GM12878 (cell line): ENCODE results near the gene GGCX. TPM values are rescaled to one million over a fixed set of nuclear protein-coding genes. Genes with fewer than 3 reads are reported as not detected.

ENCODE experiments used
- ATAC-seq: fragments of 200-7000 bp; cut with Tn5 transposase; 3 replicates; pipeline ENCODE4 v1.9.1; 2020; ENCODE audit warnings: mild to moderate bottlenecking, moderate library complexity
- BruUV-seq: library from RNA; stranded (reverse); fragments of 400-500 nt; replicated peaks from 2 replicates; lab custom pipeline; 2021; lab: Mats Ljungman, UMichigan
- CTCF ChIA-PET: fragments of 300-600 bp; sonication (Branson Sonifier 250); formaldehyde crosslinking; extraction: SDS; loops from one replicate; lab custom pipeline; 2021; ENCODE audit warnings: inconsistent platforms; lab: Yijun Ruan, JAX
- POLR2A ChIA-PET: fragments of 350-600 bp; formaldehyde crosslinking; extraction: SDS; loops from one replicate; lab custom pipeline; 2021; ENCODE audit warnings: inconsistent platforms; lab: Charles Lee
- RAD21 ChIA-PET: fragments of 300-600 bp; sonication (Branson Sonifier 250); formaldehyde crosslinking; loops from one replicate; lab custom pipeline; 2023; ENCODE audit warnings: antibody characterized with exemption; ENCODE audit not compliant: unreplicated experiment; lab: Charles Lee
- SMC1A ChIA-PET: fragments of 300-600 bp; sonication (Branson Sonifier 250); formaldehyde crosslinking; loops from one replicate; lab custom pipeline; 2023; ENCODE audit not compliant: unreplicated experiment, uncharacterized antibody; lab: Charles Lee
- DNase-seq: peaks from one replicate; pipeline ENCODE4 v3.0.0-alpha.2; 2011; ENCODE audit warnings: low read depth, low spot score
- FAIRE-seq: peaks from 3 replicates; lab custom pipeline; 2011; peaks lifted over from hg19 to GRCh38; lab: Jason Lieb, UNC
- H2AFZ ChIP-seq: 2 replicates; pipeline ENCODE4 v1.6.0; 2011; ENCODE audit warnings: low read depth, low read length, control low read depth; ENCODE audit not compliant: control insufficient read depth
- H3K27ac ChIP-seq: 2 replicates; pipeline ENCODE4 v1.5.1; 2011; ENCODE audit warnings: control low read depth; ENCODE audit not compliant: control insufficient read depth, insufficient read depth
- H3K27me3 ChIP-seq, 2 experiments: replicated peaks in 1 of 2; 2 replicates each; pipeline versions ENCODE4 v1.6.0 to v1.6.1; 2011; ENCODE audit warnings: low read length in 1 of 2; ENCODE audit not compliant: control insufficient read depth in 2 of 2, insufficient read depth in 2 of 2
- H3K36me3 ChIP-seq, 2 experiments: 2 replicates each; pipeline ENCODE4 v1.5.1; 2011; ENCODE audit warnings: low read length in 1 of 2; ENCODE audit not compliant: control insufficient read depth in 2 of 2, insufficient read depth in 2 of 2
- H3K4me1 ChIP-seq: 2 replicates; pipeline ENCODE4 v1.6.1; 2011; ENCODE audit warnings: mild to moderate bottlenecking, low read length, moderate library complexity, mixed read lengths; ENCODE audit not compliant: control insufficient read depth, insufficient read depth
- H3K4me2 ChIP-seq: 2 replicates; pipeline ENCODE4 v1.6.0; 2011; ENCODE audit warnings: control low read depth; ENCODE audit not compliant: control insufficient read depth, insufficient read depth
- H3K4me3 ChIP-seq: fragments of 200-600 bp; sonication (generic); 2 replicates; pipeline ENCODE4 v1.5.1; 2016
- H3K79me2 ChIP-seq: 2 replicates; pipeline ENCODE4 v1.6.0; 2011; ENCODE audit warnings: low read length; ENCODE audit not compliant: control insufficient read depth, insufficient read depth
- H3K9ac ChIP-seq: 2 replicates; pipeline ENCODE4 v1.8.0; 2011; ENCODE audit warnings: low read length, control low read depth, mixed read lengths; ENCODE audit not compliant: control insufficient read depth, insufficient read depth
- H3K9me3 ChIP-seq: replicated peaks from 3 replicates; pipeline ENCODE4 v1.5.1; 2011; ENCODE audit warnings: mild to moderate bottlenecking, low read length; ENCODE audit not compliant: control insufficient read depth, insufficient read depth
- H4K20me1 ChIP-seq: 2 replicates; pipeline ENCODE4 v1.6.0; 2011; ENCODE audit not compliant: control insufficient read depth, insufficient read depth
- ATF7 ChIP-seq: fragments of 450-650 bp; IDR thresholded peaks from 2 replicates; pipeline ENCODE4 v1.6.1; 2016; ENCODE audit warnings: low read depth, mild to moderate bottlenecking
- CEBPB ChIP-seq, 2 experiments: fragments of 150-350 bp in 1 of 2; IDR thresholded peaks; 2 replicates each; pipeline ENCODE4 v1.6.1; 2012 to 2014; ENCODE audit warnings: low read depth in 2 of 2, low read length in 2 of 2, borderline replicate concordance in 1 of 2, inconsistent platforms in 1 of 2
- CREB1 ChIP-seq: IDR thresholded peaks from 2 replicates; pipeline ENCODE4 v1.6.1; 2012; ENCODE audit warnings: low read depth, mild to moderate bottlenecking, inconsistent platforms
- CUX1 ChIP-seq: IDR thresholded peaks from 2 replicates; pipeline ENCODE4 v1.6.1; 2012; ENCODE audit warnings: improper control_type of control experiment, low read depth, low read length; ENCODE audit not compliant: insufficient replicate concordance
- FOS ChIP-seq: IDR thresholded peaks from 3 replicates; pipeline ENCODE4 v1.6.1; 2011; ENCODE audit warnings: borderline replicate concordance; ENCODE audit not compliant: insufficient read length; ENCODE audit errors: extremely low read depth
- HDGF ChIP-seq: fragments of 450-650 bp; IDR thresholded peaks from 2 replicates; pipeline ENCODE4 v1.6.1; 2016; ENCODE audit warnings: antibody characterized with exemption
- HSF1 ChIP-seq: fragments of 150-350 bp; IDR thresholded peaks from 2 replicates; pipeline ENCODE4 v1.6.1; 2014; ENCODE audit warnings: mild to moderate bottlenecking, low read depth, low read length
- IRF5 ChIP-seq: fragments of 450-650 bp; IDR thresholded peaks from 2 replicates; pipeline ENCODE4 v1.6.1; 2017; ENCODE audit warnings: borderline replicate concordance
- NR2C1 ChIP-seq: fragments of 450-650 bp; IDR thresholded peaks from 2 replicates; pipeline ENCODE4 v1.6.1; 2017; ENCODE audit warnings: antibody characterized with exemption, mild to moderate bottlenecking, moderate library complexity
- ZBTB33 ChIP-seq: fragments of 450-650 bp; IDR thresholded peaks from 2 replicates; pipeline ENCODE4 v1.6.1; 2017; ENCODE audit warnings: mild to moderate bottlenecking
- WGBS: methylation state at CpG from one replicate; pipeline ENCODE4 v1.1.6; 2016; ENCODE audit warnings: low lambda C conversion rate; ENCODE audit not compliant: insufficient replicate concordance, insufficient coverage; ENCODE audit errors: missing lambda C conversion rate; 5-methylcytosine and 5-hydroxymethylcytosine counted together
- in situ Hi-C: fragments of 300-500 bp; cut with MboI; formaldehyde crosslinking; loops from 9 replicates; pipeline ENCODE4 v1.14.3; 2018; ENCODE audit warnings: mixed read lengths
- intact Hi-C: fragments of 100-400 bp; cut with micrococcal nuclease; formaldehyde crosslinking; loops from one replicate; pipeline ENCODE4 v1.14.2; 2022; ENCODE audit not compliant: unreplicated experiment
- polyA plus RNA-seq, 11 experiments: library from polyadenylated mRNA; depleted of rRNA in 4 of 11; unstranded in 6 of 11; stranded (reverse) in 5 of 11; fragments of >200 nt; fragmentation: Nextera tagmentation in 4 of 11; fragmentation: Illumina TruSeq in 1 of 11; extraction: Ambion mirVana in 4 of 11; extraction: Trizol in 1 of 11; gene quantifications; 1 replicate in 1 of 11; 2 replicates in 10 of 11; pipeline versions ENCODE4 v1.2.1 to v1.2.3, GENCODE V29; 2011 to 2016; ENCODE audit warnings: inconsistent platforms in 2 of 11, missing spikeins in 2 of 11, low read depth in 1 of 11
- total RNA-seq, 4 experiments: library from RNA; depleted of rRNA in 3 of 4; stranded (reverse); fragments of >200 nt in 3 of 4; fragmentation: Illumina TruSeq in 1 of 4; extraction: Trizol in 1 of 4; gene quantifications; 2 replicates each; pipeline versions ENCODE4 v1.2.1 to v1.2.3, GENCODE V29; 2013 to 2021

GGCX gene
- total and polyA plus RNA-seq, 10 of the 15 experiments (the other 5 are each of a cell fraction or from before 2014, with no cell fraction given) = 18.1 to 52.7 (median 25.0) TPM

- no peak for TF ChIP-seq HSF1
These were observed 6.2 kb downstream of the GGCX start (continued) for GRCh38 chr2:85554980-85555612.

- POLR2A ChIA-PET = interaction anchor here (1.6 kb wide), 1 partner anchor 14 kb away, joined by 5 read pairs; the partner anchor contains the start of gene MAT2A
- in situ Hi-C loops (no loop called here), intact Hi-C loops (loop anchor here (5.0 kb wide), 2 partner anchors 226 to 251 kb away; partner anchors contain the start of gene TGOLN2)
- H3K4me2 ChIP-seq = no peak overlapping the region
- no TSS peak for BruUV-seq
- no peak overlapping the region for H3K4me3 ChIP-seq
- RAD21 ChIA-PET = interaction anchor here (0.6 to 7.7 kb wide), 6 partner anchors 8 to 148 kb away, joined by 3 to 179 read pairs (median 9); partner anchors contain the start of genes GGCX, MAT2A and SH2D6
- SMC1A ChIA-PET = interaction anchor here (3.8 to 6.3 kb wide), 3 partner anchors 13 to 163 kb away, joined by 56 to 201 read pairs (median 86); partner anchors contain the start of genes MAT2A and SH2D6
- no peak overlapping the region for H3K9ac ChIP-seq
- CTCF ChIA-PET = interaction anchor here (0.6 to 10.4 kb wide), 10 partner anchors 8 to 209 kb away, joined by 3 to 336 read pairs (median 4); partner anchors contain the start of genes GGCX, MAT2A, RNF181 and SH2D6
- no peaks in the 10 kb centered on the region for H3K4me1 ChIP-seq
- no peaks in the 10 kb centered on the region for H3K27me3 ChIP-seq
- ATAC-seq (no peak), FAIRE-seq (no peak), DNase-seq (no peak)
- 80% methylated on average over 6 of the region's 6 CpGs for WGBS
- H4K20me1 ChIP-seq = no peaks in the 10 kb centered on the region
- H3K79me2 ChIP-seq = no peaks in the 10 kb centered on the region
- H3K36me3 ChIP-seq = peaks cover 8 to 20% of the 10 kb centered on the region in 2 experiments
- no peak overlapping the region for H3K27ac ChIP-seq
- no peaks in the 10 kb centered on the region for H3K9me3 ChIP-seq
- H2AFZ ChIP-seq = no peak overlapping the region
- no peak for TF ChIP-seq CEBPB (IDR thresholded peaks at IDR 0.05; ENCODE audit: borderline replicate concordance in 1 of 2, low read depth in 2 of 2, low read length in 2 of 2)
- no peak for TF ChIP-seq FOS
- TF ChIP-seq IRF5 = no peak
- TF ChIP-seq CUX1 = no peak
- TF ChIP-seq NR2C1 = no peak
- TF ChIP-seq CREB1 = no peak
- no peak for TF ChIP-seq ATF7
- TF ChIP-seq HDGF = no peak
- TF ChIP-seq ZBTB33 = no peak
These were observed 8.1 kb downstream of the GGCX start for GRCh38 chr2:85553184-85553583.
